Measurements from ENCODE around the gene COL4A6. TPM values are rescaled to one million over a fixed set of nuclear protein-coding genes. Genes with fewer than 3 reads are reported as not detected.

The COL4A6 gene
- total RNA-seq, 1 experiment from 2014 or later, result 0.28 TPM

GRCh38 chrX:108307132-108308085, 130.8 kb downstream of the COL4A6 start:
- DNase-seq (ENCODE audit: low read depth, low spot score) (no peak), ATAC-seq (no peak)
- Histone ChIP-seq H3K9me3 (ENCODE audit: control insufficient read depth, insufficient read depth, low read depth, low read length) (no peaks in the 10 kb centered on the region), H3K27ac (ENCODE audit: low read length) (no peak overlapping the region), H3K36me3 (ENCODE audit: control insufficient read depth, insufficient read depth, low read length) (no peaks in the 10 kb centered on the region), H3K27me3 (ENCODE audit: control insufficient read depth, insufficient read depth, low read length) (no peaks in the 10 kb centered on the region; the same call in 1 of the 2 replicates), H3K4me3 (ENCODE audit: low read depth in 2 of 2, low read length in 2 of 2) (no peak overlapping the region), H3K4me1 (ENCODE audit: control insufficient read depth, insufficient read depth, low read length) (no peaks in the 10 kb centered on the region)
- BruUV-seq (replicated peaks), result no TSS peak
- intact Hi-C loops (cut with micrococcal nuclease; ENCODE audit: unreplicated experiment) (loop anchor here (5.0 to 10.0 kb wide), 2 partner anchors 83 to 230 kb away; no protein-coding TSS in a partner anchor), in situ Hi-C loops (cut with HindIII; ENCODE audit: low pct_unique_long_range_greater_than_20kb, low sequenced_read_pairs) (no loop called here)
- CTCF ChIA-PET, result no interaction called here
- POLR2A ChIA-PET, result no interaction called here
- TF ChIP-seq TCF7L2 (IDR thresholded peaks at IDR 0.05; ENCODE audit: low read depth, low read length) (no peak), CTCF (IDR thresholded peaks at IDR 0.05) (no peak), SIN3A (IDR thresholded peaks at IDR 0.05; ENCODE audit: borderline replicate concordance, insufficient read depth, low read depth, low read length) (no peak), POLR2AphosphoS5 (IDR thresholded peaks at IDR 0.05; ENCODE audit: low read depth, low read length) (no peak), REST (IDR thresholded peaks at IDR 0.05; ENCODE audit: insufficient read depth in 1 of 2, low read depth in 2 of 2, low read length in 1 of 2) (no peak)

- DNase-seq (ENCODE audit: low read depth, low spot score) (no peak), ATAC-seq (no peak)
- no peaks in the 10 kb centered on the region; the same call in 1 of the 2 replicates for H3K27me3 ChIP-seq (ENCODE audit: control insufficient read depth, insufficient read depth, low read length)
- intact Hi-C loops (cut with micrococcal nuclease; ENCODE audit: unreplicated experiment) (loop anchor here (5.0 to 10.0 kb wide), 2 partner anchors 81 to 231 kb away; no protein-coding TSS in a partner anchor), in situ Hi-C loops (cut with HindIII; ENCODE audit: low pct_unique_long_range_greater_than_20kb, low sequenced_read_pairs) (no loop called here)
- ChIA-PET POLR2A (no interaction called here), CTCF (interaction anchor here (1.4 kb wide), 1 partner anchor 82 kb away, joined by 3 read pairs; no protein-coding TSS in a partner anchor)
- no peaks in the 10 kb centered on the region for H3K36me3 ChIP-seq (ENCODE audit: control insufficient read depth, insufficient read depth, low read length)
- no peak overlapping the region for H3K27ac ChIP-seq (ENCODE audit: low read length)
- BruUV-seq (replicated peaks), result no TSS peak
- no peak for TF ChIP-seq TCF7L2 (IDR thresholded peaks at IDR 0.05; ENCODE audit: low read depth, low read length)
- no peak for TF ChIP-seq CTCF (IDR thresholded peaks at IDR 0.05)
- no peak for TF ChIP-seq REST (IDR thresholded peaks at IDR 0.05; ENCODE audit: insufficient read depth in 1 of 2, low read depth in 2 of 2, low read length in 1 of 2)
- TF ChIP-seq POLR2AphosphoS5 (IDR thresholded peaks at IDR 0.05; ENCODE audit: low read depth, low read length), result no peak
- no peak for TF ChIP-seq SIN3A (IDR thresholded peaks at IDR 0.05; ENCODE audit: borderline replicate concordance, insufficient read depth, low read depth, low read length)
- H3K4me1 ChIP-seq (ENCODE audit: control insufficient read depth, insufficient read depth, low read length), result no peaks in the 10 kb centered on the region
- H3K9me3 ChIP-seq (ENCODE audit: control insufficient read depth, insufficient read depth, low read depth, low read length), result no peaks in the 10 kb centered on the region
- no peak overlapping the region for H3K4me3 ChIP-seq (ENCODE audit: low read depth in 2 of 2, low read length in 2 of 2)
Measured at GRCh38 chrX:108306086-108306485, 132.1 kb downstream of the COL4A6 start.
